Skeletal muscle satellite cell (primary cell): ENCODE measurements around the gene KBTBD8.

Experiments
- H3K27me3 ChIP-seq: 2 replicates; pipeline ENCODE4 v1.7.0; 2013; ENCODE audit warnings: low read length; ENCODE audit not compliant: control insufficient read depth, insufficient read depth
- H3K36me3 ChIP-seq: 2 replicates; pipeline ENCODE4 v1.7.0; 2013; ENCODE audit warnings: mild to moderate bottlenecking, control low read depth, low read length; ENCODE audit not compliant: insufficient read depth
- H3K4me1 ChIP-seq: 2 replicates; pipeline ENCODE4 v1.7.0; 2013; ENCODE audit warnings: low read length; ENCODE audit not compliant: control insufficient read depth, insufficient read depth
- H3K4me2 ChIP-seq: 2 replicates; pipeline ENCODE4 v1.7.0; 2013; ENCODE audit warnings: mild to moderate bottlenecking, low read length
- H3K4me3 ChIP-seq: 2 replicates; pipeline ENCODE4 v1.7.0; 2013; ENCODE audit warnings: low read length
- H3K9ac ChIP-seq: 2 replicates; pipeline ENCODE4 v1.7.0; 2013; ENCODE audit warnings: mild to moderate bottlenecking, low read depth, low read length, moderate library complexity
- H3K9me3 ChIP-seq: replicated peaks from 2 replicates; pipeline ENCODE4 v1.7.0; 2013; ENCODE audit warnings: mild to moderate bottlenecking, control low read depth, low read length

The KBTBD8 gene

DNA sequence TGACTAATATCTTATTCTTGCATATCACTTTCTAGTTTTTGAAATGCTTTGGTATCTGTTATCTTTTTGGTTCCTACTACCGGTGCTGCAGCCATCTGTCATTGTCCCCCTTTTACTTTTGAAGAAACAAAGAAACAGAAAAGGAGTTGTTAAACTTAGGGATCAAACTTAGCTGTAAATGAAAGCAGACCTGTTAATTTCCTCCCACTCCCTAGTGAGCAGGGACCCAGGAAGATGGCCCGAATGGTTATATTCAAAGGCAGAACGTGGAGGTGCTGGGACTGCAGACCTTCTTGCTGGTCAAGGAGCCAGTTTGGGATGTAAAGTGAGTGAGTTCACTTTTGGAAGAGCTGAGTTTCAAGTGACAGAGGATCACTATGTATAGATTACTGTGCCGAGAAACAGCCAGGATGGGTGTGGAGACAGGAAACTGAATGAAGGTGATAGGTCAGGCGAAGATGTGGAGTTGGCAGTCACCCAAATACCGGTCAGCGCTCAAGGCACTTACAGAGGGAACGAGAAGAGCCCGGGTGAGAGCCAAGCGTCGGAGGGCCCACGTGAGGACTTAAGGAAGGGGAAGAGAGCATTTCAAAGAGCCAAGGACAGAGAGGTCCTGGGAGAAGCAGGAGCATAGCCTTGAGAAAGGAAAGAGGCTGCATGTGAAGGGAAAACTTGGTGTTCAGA, 20.1 kb downstream of the KBTBD8 start:
- H3K4me2 ChIP-seq, result no peak overlapping the region
- no peak overlapping the region for H3K9ac ChIP-seq
- no peak overlapping the region for H3K4me3 ChIP-seq
- H3K9me3 ChIP-seq, result no peaks in the 10 kb centered on the region
- peaks cover 4% of the 10 kb centered on the region for H3K27me3 ChIP-seq
- no peaks in the 10 kb centered on the region for H3K36me3 ChIP-seq
- H3K4me1 ChIP-seq, result peaks cover 4% of the 10 kb centered on the region

DNA sequence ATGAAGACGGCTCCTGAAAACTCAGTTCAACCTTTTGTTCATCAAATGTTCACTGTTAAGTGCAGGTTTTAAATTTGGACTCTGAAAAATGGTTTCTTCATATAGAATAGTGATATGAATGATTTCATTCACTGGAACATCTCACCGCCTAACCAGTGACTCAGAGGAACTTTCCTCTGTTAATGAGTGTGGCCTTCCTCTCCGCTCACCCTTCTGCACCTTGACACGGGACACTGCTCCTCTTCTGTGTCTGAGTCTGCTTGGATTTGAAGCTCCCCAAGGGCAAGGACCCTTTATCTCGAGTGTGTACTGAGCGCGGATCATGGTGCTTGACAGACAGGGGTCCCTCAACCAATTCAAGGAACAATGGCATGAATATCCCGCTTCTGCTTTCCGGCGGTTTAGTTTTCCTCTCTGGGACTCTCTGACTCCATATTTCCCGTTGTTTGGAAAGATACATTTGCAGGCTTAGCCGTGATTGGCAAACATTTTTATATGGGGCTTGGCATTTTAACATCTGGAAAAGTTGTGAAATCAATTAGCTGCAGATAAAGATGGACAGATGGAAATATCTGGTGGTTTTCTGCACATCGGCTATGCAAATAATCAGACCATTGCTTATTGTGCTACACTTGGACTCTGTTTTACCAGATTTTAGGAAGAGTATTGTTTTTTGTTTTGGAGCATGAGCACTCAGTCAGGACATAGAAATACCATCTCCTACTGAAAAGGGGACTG, 20.9 kb downstream of the KBTBD8 start:
- H3K36me3 ChIP-seq, result no peaks in the 10 kb centered on the region
- H3K9ac ChIP-seq, result no peak overlapping the region
- H3K4me3 ChIP-seq, result no peak overlapping the region
- H3K4me1 ChIP-seq, result peaks cover 4% of the 10 kb centered on the region
- no peaks in the 10 kb centered on the region for H3K9me3 ChIP-seq
- peaks cover 4% of the 10 kb centered on the region for H3K27me3 ChIP-seq
- no peak overlapping the region for H3K4me2 ChIP-seq

DNA sequence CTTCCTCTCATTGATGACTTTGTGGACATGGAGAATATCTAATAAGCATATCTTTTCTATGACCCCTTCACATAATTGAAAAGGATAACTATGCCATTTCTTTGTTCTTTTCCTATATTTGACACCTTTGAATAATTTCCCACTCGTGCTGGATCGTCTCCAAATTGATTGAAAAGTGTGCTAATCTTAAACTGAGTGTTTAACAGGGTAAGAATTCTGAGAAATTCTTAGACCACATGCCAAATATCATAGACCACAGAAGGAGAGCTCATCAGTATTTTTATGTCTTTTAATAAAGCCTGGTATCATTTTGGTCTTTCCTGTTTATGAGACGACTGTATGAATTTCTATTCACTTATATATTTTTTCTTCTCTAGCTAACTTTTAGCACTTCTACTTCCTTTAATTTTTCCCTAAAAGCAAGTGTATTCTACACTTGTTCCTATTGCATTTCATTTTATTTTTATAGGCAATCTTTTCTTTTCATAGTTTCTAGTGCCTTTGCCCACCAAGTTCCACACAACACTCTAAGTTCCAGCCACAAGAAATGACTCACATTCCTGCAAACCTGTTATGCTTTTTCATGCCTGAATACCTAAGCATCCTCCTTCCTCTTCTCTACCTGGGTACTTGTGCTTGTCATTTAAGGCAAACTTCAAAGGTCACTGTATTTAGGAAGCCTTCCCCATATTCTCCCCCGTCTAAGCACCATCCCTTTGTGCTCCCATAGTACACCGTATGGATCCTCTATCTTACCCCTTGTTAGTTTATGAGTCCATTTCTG, 30.1 kb downstream of the KBTBD8 start:
- H3K36me3 ChIP-seq, result no peaks in the 10 kb centered on the region
- H3K27me3 ChIP-seq, result no peaks in the 10 kb centered on the region
- no peak overlapping the region for H3K4me3 ChIP-seq
- no peaks in the 10 kb centered on the region for H3K4me1 ChIP-seq
- H3K9ac ChIP-seq, result no peak overlapping the region
- no peak overlapping the region for H3K4me2 ChIP-seq
- no peaks in the 10 kb centered on the region for H3K9me3 ChIP-seq

DNA sequence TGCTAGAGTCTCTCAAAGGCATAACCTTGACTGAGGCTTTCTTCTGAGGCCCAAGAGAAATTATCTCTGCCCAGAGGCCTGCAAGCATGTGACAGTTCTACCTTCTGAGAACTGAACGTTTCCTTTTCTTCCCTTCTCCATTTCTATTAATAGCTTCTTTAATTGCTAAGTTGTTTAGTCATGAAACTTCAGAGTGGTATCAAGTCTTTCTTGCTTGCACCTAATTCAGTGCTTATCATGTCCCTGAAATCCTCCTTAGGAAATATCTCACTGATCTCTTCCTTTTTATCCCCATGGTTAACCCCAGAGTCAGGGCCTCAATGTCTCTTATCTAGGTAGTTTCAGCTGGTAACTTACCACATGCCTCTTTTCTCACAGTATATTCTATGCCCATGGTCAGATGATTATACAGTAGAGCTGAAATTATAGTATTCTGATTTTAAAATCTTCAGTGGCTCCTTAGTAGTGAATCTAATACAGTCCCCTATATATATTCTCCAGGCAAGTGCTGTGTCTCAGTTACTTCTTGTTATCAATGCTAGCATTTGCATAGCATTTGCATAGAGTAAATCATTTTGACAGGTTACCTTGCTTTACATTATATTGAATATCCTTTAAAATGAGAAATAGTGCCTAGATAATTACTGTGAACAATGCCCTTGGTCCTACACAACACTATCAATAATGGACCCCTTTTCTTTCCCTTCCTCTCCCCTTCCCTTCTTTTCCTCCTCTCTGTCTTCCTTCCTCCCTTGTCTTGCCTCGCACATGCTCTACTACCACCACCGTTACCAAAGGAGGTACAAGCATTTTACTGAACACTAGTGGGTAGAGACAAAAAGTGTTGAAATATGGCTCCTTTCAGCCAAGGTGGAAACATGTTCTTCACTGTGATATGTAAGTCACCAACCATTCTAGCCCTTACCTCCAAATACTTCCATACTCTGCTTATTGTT, 33.0 kb downstream of the KBTBD8 start:
- Histone ChIP-seq H3K36me3 (no peaks in the 10 kb centered on the region), H3K4me2 (no peak overlapping the region), H3K4me3 (no peak overlapping the region), H3K9me3 (no peaks in the 10 kb centered on the region), H3K4me1 (no peaks in the 10 kb centered on the region), H3K9ac (no peak overlapping the region), H3K27me3 (no peaks in the 10 kb centered on the region)

DNA sequence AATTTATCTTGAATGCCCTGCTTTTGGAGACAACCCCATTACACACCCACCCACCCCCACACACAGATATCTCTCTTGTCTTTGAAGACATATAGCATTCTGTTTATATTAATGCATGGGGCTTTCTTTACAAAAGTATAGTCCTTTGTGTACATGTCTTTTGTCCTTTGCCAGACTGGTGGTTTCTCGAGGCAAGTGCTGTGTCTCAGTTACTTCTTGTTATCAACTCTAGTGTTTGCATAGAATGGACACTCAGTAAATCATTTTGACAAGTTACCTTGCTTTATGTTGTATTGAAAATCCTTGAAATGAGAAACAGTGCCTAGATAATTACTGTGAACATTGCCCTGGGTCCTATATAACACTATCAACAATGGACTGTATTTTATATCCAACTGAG, 33.9 kb downstream of the KBTBD8 start:
- no peaks in the 10 kb centered on the region for H3K4me1 ChIP-seq
- H3K4me3 ChIP-seq, result no peak overlapping the region
- H3K27me3 ChIP-seq, result no peaks in the 10 kb centered on the region
- no peak overlapping the region for H3K9ac ChIP-seq
- no peak overlapping the region for H3K4me2 ChIP-seq
- no peaks in the 10 kb centered on the region for H3K9me3 ChIP-seq
- H3K36me3 ChIP-seq, result no peaks in the 10 kb centered on the region

DNA sequence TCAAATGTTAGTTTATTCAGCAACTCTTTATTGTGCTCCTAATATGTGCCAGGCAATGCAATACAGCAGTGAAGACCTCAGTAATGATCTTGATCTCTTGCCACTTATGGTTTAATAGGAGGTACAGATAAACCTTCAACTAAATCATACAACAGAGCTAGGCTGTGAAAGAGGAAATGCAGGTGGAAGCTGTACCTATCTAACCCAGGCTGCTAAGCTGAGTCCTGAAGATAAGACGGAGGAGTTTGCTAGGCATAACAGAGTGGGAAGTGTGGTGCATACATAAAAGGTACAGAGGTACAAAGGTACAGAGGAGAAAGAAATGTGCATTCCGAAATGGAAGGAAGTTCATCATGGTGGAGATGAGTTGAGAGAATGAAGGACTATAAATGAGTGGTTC, 35.0 kb downstream of the KBTBD8 start:
- no peak overlapping the region for H3K9ac ChIP-seq
- H3K4me1 ChIP-seq, result no peaks in the 10 kb centered on the region
- H3K4me3 ChIP-seq, result no peak overlapping the region
- H3K27me3 ChIP-seq, result no peaks in the 10 kb centered on the region
- H3K36me3 ChIP-seq, result no peaks in the 10 kb centered on the region
- no peak overlapping the region for H3K4me2 ChIP-seq
- H3K9me3 ChIP-seq, result no peaks in the 10 kb centered on the region

DNA sequence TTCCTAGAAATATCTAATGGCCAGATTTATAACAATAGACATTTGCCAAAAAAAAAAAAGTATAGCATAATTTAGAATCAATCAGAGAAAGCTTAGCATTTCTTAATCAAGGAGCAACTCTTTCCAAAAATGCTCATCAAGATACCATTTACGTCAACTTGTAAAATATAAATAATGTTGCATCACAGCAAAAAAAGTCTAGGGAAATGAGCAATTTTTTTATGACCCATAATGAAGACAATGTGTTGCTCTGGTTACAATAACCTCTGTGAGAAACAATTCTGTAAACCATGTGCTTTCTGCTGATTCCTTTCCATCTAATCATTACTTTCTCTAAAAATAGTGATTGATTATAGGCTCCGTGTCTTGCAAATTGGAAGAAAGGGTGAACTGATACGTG, 36.3 kb downstream of the KBTBD8 start:
- Histone ChIP-seq H3K27me3 (no peaks in the 10 kb centered on the region), H3K36me3 (no peaks in the 10 kb centered on the region), H3K4me1 (no peaks in the 10 kb centered on the region), H3K4me2 (no peak overlapping the region), H3K4me3 (no peak overlapping the region), H3K9me3 (no peaks in the 10 kb centered on the region), H3K9ac (no peak overlapping the region)

DNA sequence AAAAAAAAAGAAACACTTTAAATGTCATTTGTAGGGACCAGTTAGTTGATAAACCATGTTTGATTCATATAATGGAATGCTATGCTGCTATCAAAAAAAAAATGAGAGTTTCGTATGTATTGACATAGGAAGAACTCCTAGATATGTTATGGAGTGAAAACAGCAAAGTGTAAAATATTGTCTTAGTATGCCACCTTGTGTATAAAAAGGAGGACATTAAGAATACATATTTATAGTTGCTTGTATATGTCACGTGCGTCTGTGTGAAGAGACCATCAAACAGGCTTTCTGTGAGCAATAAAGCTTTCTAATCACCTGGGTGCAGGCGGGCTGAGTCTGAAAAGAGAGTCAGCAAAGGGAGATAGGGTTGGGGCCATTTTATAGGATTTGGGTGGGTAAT, 39.5 kb downstream of the KBTBD8 start:
- H3K27me3 ChIP-seq, result no peaks in the 10 kb centered on the region
- no peaks in the 10 kb centered on the region for H3K9me3 ChIP-seq
- no peak overlapping the region for H3K4me2 ChIP-seq
- H3K4me3 ChIP-seq, result no peak overlapping the region
- H3K9ac ChIP-seq, result no peak overlapping the region
- H3K36me3 ChIP-seq, result no peaks in the 10 kb centered on the region
- H3K4me1 ChIP-seq, result no peaks in the 10 kb centered on the region

DNA sequence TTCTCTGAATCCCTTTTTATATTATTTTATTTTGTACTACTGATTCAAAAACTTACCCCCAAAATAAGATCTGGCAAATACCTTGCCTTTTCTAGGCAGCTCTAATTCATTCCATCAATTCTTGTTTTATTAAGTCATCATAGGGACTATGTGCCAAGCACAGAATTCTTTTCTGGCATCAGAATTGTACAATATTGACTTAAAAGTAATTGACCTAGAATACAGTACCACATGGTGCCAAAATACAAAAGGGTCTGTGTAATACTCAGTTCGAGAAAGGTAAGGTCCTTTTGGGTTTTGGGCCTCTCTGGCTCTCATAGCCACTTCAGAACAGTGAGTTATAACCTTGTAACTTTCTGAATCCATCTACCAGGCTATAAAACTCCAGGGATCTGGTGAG, 46.2 kb downstream of the KBTBD8 start:
- H3K4me3 ChIP-seq, result no peak overlapping the region
- no peaks in the 10 kb centered on the region for H3K9me3 ChIP-seq
- H3K4me2 ChIP-seq, result no peak overlapping the region
- peaks cover 6% of the 10 kb centered on the region for H3K4me1 ChIP-seq
- H3K27me3 ChIP-seq, result no peaks in the 10 kb centered on the region
- H3K36me3 ChIP-seq, result no peaks in the 10 kb centered on the region
- H3K9ac ChIP-seq, result no peak overlapping the region

DNA sequence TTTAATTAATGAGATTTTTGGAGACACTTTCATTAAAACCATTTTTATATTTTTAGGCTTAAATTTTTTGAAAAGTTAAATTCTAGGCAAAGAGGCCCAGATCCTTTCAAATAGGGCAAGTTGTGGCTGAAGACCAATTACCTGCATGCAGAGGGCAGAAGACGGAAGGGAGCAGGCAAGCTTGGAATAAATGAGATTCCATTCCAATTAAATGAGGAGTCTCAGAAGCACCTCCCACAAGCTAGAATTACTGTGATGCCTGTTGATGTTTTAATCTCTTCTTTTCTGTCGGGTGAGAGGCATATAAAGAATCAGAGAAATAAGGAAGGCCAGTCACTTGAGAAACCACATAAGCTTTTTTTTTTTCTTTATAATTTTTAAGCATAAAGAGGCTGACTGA, 46.8 kb downstream of the KBTBD8 start:
- H3K36me3 ChIP-seq, result no peaks in the 10 kb centered on the region
- H3K4me1 ChIP-seq, result peaks cover 6% of the 10 kb centered on the region
- no peak overlapping the region for H3K9ac ChIP-seq
- H3K9me3 ChIP-seq, result no peaks in the 10 kb centered on the region
- H3K27me3 ChIP-seq, result no peaks in the 10 kb centered on the region
- H3K4me3 ChIP-seq, result no peak overlapping the region
- no peak overlapping the region for H3K4me2 ChIP-seq
